Prostate gland (tissue), 2 donors: Measurements from ENCODE around the gene KCMF1. TPM values are rescaled to one million over a fixed set of nuclear protein-coding genes. Genes with fewer than 3 reads are reported as not detected.

Experiments used
- DNase-seq: peaks from one replicate; pipeline ENCODE4 v3.0.0-alpha.2; 2019; ENCODE audit warnings: low spot score
- H3K27ac ChIP-seq, 2 donors: fragments of 200-600 bp; sonication (generic); 2 replicates each; pipeline ENCODE4 v1.5.1; 2017 to 2019
- H3K27me3 ChIP-seq: fragments of 200-600 bp; sonication (generic); replicated peaks from 2 replicates; pipeline ENCODE4 v1.5.1; 2019; ENCODE audit not compliant: insufficient read depth
- H3K36me3 ChIP-seq, 2 donors: fragments of 200-600 bp; sonication (generic); 1 replicate in 1 of 2; 2 replicates in 1 of 2; pipeline versions ENCODE4 v1.5.1 to v1.8.1; 2017 to 2019
- H3K4me1 ChIP-seq: fragments of 200-600 bp; sonication (generic); replicated peaks from 2 replicates; pipeline ENCODE4 v1.5.1; 2019
- H3K4me3 ChIP-seq, 2 donors: fragments of 200-600 bp; sonication (generic); 2 replicates each; pipeline ENCODE4 v1.5.1; 2017 to 2019
- H3K9me3 ChIP-seq: fragments of 200-600 bp; sonication (generic); 2 replicates; pipeline ENCODE4 v1.5.1; 2017
- POLR2A ChIP-seq: fragments of 450-650 bp; IDR thresholded peaks from one replicate; pipeline ENCODE4 v1.6.1; 2016; ENCODE audit warnings: antibody characterized with exemption, mild to moderate bottlenecking
- POLR2AphosphoS5 ChIP-seq: sonication (generic); formaldehyde crosslinking; IDR thresholded peaks from one replicate; pipeline ENCODE4 v1.6.1; 2017; ENCODE audit warnings: antibody characterized with exemption
- WGBS: methylation state at CpG from one replicate; pipeline ENCODE4 v1.1.5; 2018; 5-methylcytosine and 5-hydroxymethylcytosine counted together
- intact Hi-C: fragments of 100-400 bp; cut with DNase I; formaldehyde crosslinking; loops from one replicate; pipeline ENCODE4 v1.14.2; 2022
- total RNA-seq, 2 donors: library from RNA; depleted of rRNA; stranded (reverse); fragments of >200 nt; gene quantifications; one replicate each; pipeline ENCODE4 v1.1.0, GENCODE V29; 2016
- TF ChIP-seq, protein P1 (sequence below), 4 experiments: fragments of 200-600 bp in 2 of 4; fragments of 450-650 bp in 2 of 4; sonication (generic) in 2 of 4; IDR thresholded peaks; 1 replicate in 3 of 4; 2 replicates in 1 of 4; pipeline ENCODE4 v1.5.1; 2016 to 2019; ENCODE audit warnings: antibody characterized with exemption in 4 of 4, mild to moderate bottlenecking in 2 of 4, moderate library complexity in 2 of 4

Gene KCMF1
- total RNA-seq, 2 donors from 2014 or later: 20.5 to 33.1 TPM

DNA sequence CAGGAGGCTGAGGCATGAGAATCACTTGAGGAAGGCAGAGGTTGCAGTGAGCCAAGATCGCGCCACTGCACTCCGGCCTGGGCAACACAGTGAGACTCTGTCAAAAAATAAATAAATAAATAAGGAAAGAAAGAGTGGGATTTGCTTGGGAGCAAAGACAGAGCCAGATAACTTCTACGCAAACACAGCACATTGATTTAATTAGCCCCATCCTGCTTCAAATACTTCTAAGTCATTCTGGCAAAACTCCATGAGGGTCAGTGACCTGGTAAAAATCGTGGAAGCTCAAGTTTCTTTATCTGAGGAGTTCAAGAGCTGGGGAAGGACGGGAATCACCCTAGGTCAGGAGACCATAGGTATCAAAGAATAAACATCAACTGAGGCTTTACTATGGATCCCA is 91.6 kb downstream of the KCMF1 start:
- H3K4me1 ChIP-seq: no peaks in the 10 kb centered on the region
- no peaks in the 10 kb centered on the region for H3K9me3 ChIP-seq
- no peaks in the 10 kb centered on the region for H3K27me3 ChIP-seq
- no peak overlapping the region for H3K27ac ChIP-seq
- no peaks in the 10 kb centered on the region for H3K36me3 ChIP-seq
- intact Hi-C loops: no loop called here
- H3K4me3 ChIP-seq: no peak overlapping the region
- 87% methylated on average over 6 of the region's 6 CpGs for WGBS
- TF ChIP-seq, protein P1, sequence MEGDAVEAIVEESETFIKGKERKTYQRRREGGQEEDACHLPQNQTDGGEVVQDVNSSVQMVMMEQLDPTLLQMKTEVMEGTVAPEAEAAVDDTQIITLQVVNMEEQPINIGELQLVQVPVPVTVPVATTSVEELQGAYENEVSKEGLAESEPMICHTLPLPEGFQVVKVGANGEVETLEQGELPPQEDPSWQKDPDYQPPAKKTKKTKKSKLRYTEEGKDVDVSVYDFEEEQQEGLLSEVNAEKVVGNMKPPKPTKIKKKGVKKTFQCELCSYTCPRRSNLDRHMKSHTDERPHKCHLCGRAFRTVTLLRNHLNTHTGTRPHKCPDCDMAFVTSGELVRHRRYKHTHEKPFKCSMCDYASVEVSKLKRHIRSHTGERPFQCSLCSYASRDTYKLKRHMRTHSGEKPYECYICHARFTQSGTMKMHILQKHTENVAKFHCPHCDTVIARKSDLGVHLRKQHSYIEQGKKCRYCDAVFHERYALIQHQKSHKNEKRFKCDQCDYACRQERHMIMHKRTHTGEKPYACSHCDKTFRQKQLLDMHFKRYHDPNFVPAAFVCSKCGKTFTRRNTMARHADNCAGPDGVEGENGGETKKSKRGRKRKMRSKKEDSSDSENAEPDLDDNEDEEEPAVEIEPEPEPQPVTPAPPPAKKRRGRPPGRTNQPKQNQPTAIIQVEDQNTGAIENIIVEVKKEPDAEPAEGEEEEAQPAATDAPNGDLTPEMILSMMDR (IDR thresholded peaks at IDR 0.05): no peak
- TF ChIP-seq POLR2AphosphoS5 (no peak), POLR2A (no peak)
- DNase-seq: no peak

DNA sequence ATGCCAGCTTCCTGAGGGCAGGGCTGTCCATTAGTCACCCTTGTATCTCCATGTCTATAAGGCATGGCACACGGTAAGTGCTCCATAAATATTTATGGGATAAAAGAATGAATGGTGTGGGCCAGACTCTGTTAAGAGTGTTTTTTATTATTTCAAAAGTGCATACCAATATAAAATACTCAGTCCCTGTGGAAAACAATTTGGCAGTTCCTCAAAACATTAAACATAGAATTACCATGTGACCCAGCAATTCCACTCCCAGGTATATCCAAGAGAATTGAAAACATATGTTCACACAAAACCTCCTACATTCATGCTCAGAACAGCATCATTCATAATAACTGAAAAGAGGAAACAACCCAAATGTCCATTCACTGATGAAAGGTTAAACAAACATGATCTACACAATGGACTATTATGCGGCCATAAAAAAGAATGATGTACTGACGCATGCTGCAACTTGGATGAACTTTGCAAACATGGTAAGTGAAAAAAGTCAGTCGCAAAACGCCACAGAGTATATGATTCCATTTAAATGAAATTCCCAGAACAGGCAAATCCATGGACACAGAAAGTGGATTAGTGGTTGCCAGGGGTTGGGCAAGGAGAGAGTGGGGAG is 93.1 kb downstream of the KCMF1 start:
- intact Hi-C loops: no loop called here
- H3K4me3 ChIP-seq: no peak overlapping the region
- TF ChIP-seq, protein P1 (IDR thresholded peaks at IDR 0.05): no peak
- TF ChIP-seq POLR2A (no peak), POLR2AphosphoS5 (no peak)
- H3K27me3 ChIP-seq: no peaks in the 10 kb centered on the region
- WGBS: 80% methylated on average over 5 of the region's 5 CpGs
- H3K9me3 ChIP-seq: no peaks in the 10 kb centered on the region
- no peaks in the 10 kb centered on the region for H3K4me1 ChIP-seq
- no peak for DNase-seq
- no peaks in the 10 kb centered on the region for H3K36me3 ChIP-seq
- H3K27ac ChIP-seq: no peak overlapping the region

DNA sequence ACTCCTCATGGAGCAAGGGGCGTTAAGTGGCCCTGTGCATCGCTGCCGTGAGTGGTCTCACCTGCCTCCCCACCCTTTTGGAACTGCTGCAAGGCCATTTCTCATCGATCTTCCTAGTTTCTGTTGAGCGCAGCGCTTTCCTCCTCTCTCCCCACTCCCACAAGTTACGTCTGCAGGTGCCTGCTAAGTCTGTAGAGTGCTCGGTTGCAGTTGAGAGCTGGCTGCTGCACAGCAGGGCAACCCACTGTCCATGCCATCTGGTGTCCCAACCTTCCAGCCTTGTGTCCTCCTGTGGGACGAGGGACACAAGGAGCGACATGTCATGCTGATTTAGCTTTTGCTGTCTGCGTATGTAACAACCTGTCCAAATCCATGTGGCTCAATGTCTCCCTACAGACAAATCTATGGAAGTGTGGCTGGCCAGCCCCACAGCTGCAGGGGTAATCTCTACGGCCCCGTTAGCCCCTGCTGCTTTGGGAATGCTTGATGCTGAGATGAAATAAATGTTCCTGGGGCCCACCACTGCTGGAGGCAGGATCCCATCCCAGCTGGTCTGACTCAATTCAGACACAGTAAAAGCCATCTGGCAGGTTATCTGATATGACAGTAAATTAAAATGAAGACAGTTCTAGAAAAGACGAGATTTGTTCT is 94.1 kb downstream of the KCMF1 start:
- Histone ChIP-seq H3K27me3 (no peaks in the 10 kb centered on the region), H3K36me3 (no peaks in the 10 kb centered on the region), H3K27ac (no peak overlapping the region), H3K4me1 (no peaks in the 10 kb centered on the region), H3K4me3 (no peak overlapping the region), H3K9me3 (no peaks in the 10 kb centered on the region)
- intact Hi-C loops: loop anchor here (5.0 kb wide), 1 partner anchor 222 kb away; no protein-coding TSS in a partner anchor
- TF ChIP-seq POLR2AphosphoS5 (no peak), POLR2A (no peak)
- TF ChIP-seq, protein P1 (IDR thresholded peaks at IDR 0.05): no peak
- no peak for DNase-seq
- 79% methylated on average over 14 of the region's 14 CpGs for WGBS

DNA sequence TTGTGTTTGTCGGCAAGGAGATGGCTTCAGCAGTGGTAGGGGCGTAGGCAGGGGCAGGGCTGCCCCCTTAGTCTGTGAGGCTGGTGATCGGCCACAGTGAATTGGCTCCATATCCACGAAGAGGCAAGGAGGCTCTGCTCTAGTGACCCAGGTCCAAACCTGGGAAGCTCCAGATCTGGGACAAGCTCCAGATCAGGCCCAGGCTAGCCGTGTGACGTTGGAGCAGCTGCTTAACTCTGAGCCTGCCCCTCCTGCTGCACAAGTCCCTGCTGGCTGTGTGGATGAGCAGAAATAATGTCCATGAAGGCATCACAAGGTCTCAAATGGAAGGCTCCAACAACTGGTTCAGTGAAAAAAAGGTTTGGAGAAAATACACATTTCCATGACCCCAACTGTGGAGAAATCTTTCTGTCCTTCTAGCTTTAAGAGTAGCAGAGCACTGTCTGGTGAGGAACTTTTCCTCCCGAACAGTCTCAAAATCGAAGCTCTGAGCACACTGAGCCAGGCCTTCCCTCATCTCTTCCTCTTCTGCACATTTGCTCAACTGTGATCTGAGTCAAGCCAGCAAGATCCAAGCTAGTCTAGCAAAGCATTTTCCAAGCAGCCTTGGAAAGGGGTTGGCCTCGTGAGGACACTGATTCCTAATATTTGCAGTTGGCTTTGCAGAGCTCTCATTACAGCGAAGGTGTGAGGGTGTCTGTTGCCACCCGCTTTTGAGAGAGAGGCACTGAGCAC is 95.2 kb downstream of the KCMF1 start:
- WGBS: 61% methylated on average over 11 of the region's 11 CpGs

More for the DNA sequence above, 95.2 kb downstream of the KCMF1 start:
- no peaks in the 10 kb centered on the region for H3K9me3 ChIP-seq
- no peak overlapping the region for H3K4me3 ChIP-seq
- H3K36me3 ChIP-seq: no peaks in the 10 kb centered on the region
- no peak overlapping the region for H3K27ac ChIP-seq
- TF ChIP-seq POLR2AphosphoS5 (no peak), POLR2A (no peak)
- TF ChIP-seq, protein P1 (IDR thresholded peaks at IDR 0.05): no peak
- no peak for DNase-seq
- H3K27me3 ChIP-seq: no peaks in the 10 kb centered on the region
- intact Hi-C loops: loop anchor here (5.0 kb wide), 1 partner anchor 221 kb away; no protein-coding TSS in a partner anchor
- H3K4me1 ChIP-seq: no peaks in the 10 kb centered on the region
